IMR-90 (cell line): ENCODE data around the gene SLC25A33. TPM values are rescaled to one million over a fixed set of nuclear protein-coding genes. Genes with fewer than 3 reads are reported as not detected.

Source experiments
- ATAC-seq: fragments of 200-7000 bp; cut with Tn5 transposase; 2 replicates; pipeline ENCODE4 v1.9.1; 2020; ENCODE audit warnings: low read depth, mild to moderate bottlenecking, moderate library complexity
- BruUV-seq: library from RNA; stranded (reverse); fragments of 400-500 nt; replicated peaks from 2 replicates; lab custom pipeline; 2021; lab: Mats Ljungman, UMichigan
- CTCF ChIA-PET: fragments of 300-600 bp; formaldehyde crosslinking; extraction: SDS; loops from one replicate; lab custom pipeline; 2021; ENCODE audit warnings: antibody characterized with exemption; lab: Yijun Ruan, JAX
- POLR2A ChIA-PET: fragments of 300-600 bp; sonication (Branson Sonifier 250); formaldehyde crosslinking; loops from one replicate; lab custom pipeline; 2022; ENCODE audit warnings: antibody characterized with exemption; ENCODE audit not compliant: unreplicated experiment; lab: Charles Lee
- DNase-seq: peaks from one replicate; pipeline ENCODE4 v3.0.0; 2013
- H2AFZ ChIP-seq: replicated peaks from 2 replicates; pipeline ENCODE3; 2013; ENCODE audit warnings: low read length, mild to moderate bottlenecking; ENCODE audit not compliant: poor library complexity
- H2AK5ac ChIP-seq: 2 replicates; pipeline ENCODE4 v1.6.1; 2013; ENCODE audit warnings: low read depth, low read length, inconsistent platforms
- H2AK9ac ChIP-seq: replicated peaks from 2 replicates; pipeline ENCODE3; 2013; ENCODE audit warnings: mild to moderate bottlenecking, low read depth, low read length, moderate library complexity; ENCODE audit not compliant: poor library complexity
- H2BK120ac ChIP-seq: 2 replicates; pipeline ENCODE4 v1.6.1; 2013; ENCODE audit warnings: low read depth, low read length, inconsistent platforms
- H2BK15ac ChIP-seq: 3 replicates; pipeline ENCODE4 v1.6.1; 2013; ENCODE audit warnings: low read depth, low read length, inconsistent platforms
- H2BK20ac ChIP-seq: 2 replicates; pipeline ENCODE4 v1.6.1; 2013; ENCODE audit warnings: low read depth, mild to moderate bottlenecking, inconsistent platforms, low read length, moderate library complexity
- H2BK5ac ChIP-seq: 2 replicates; pipeline ENCODE4 v1.6.1; 2013; ENCODE audit warnings: mild to moderate bottlenecking, low read depth, low read length, inconsistent platforms; ENCODE audit not compliant: poor library complexity, severe bottlenecking
- H3K14ac ChIP-seq: replicated peaks from 2 replicates; pipeline ENCODE4 v1.6.1; 2013; ENCODE audit warnings: low read depth, low read length, inconsistent platforms
- H3K18ac ChIP-seq: 2 replicates; pipeline ENCODE4 v1.6.1; 2013; ENCODE audit warnings: low read depth, low read length, control low read depth
- H3K23ac ChIP-seq: 2 replicates; pipeline ENCODE4 v1.6.1; 2013; ENCODE audit warnings: low read depth, low read length, inconsistent platforms
- H3K27ac ChIP-seq: 2 replicates; pipeline ENCODE4 v1.5.1; 2013; ENCODE audit warnings: mild to moderate bottlenecking, control low read depth, low read length; ENCODE audit not compliant: insufficient read depth
- H3K27me3 ChIP-seq: 2 replicates; pipeline ENCODE4 v1.6.1; 2013; ENCODE audit warnings: low read length; ENCODE audit not compliant: control insufficient read depth, insufficient read depth
- H3K36me3 ChIP-seq: 2 replicates; pipeline ENCODE4 v1.6.1; 2013; ENCODE audit warnings: low read length, mixed read lengths; ENCODE audit not compliant: control insufficient read depth, insufficient read depth
- H3K4ac ChIP-seq: 2 replicates; pipeline ENCODE4 v1.6.1; 2013; ENCODE audit warnings: low read depth, low read length, inconsistent platforms
- H3K4me1 ChIP-seq: 2 replicates; pipeline ENCODE4 v1.6.1; 2013; ENCODE audit warnings: low read length, mixed read lengths; ENCODE audit not compliant: control insufficient read depth, insufficient read depth
- H3K4me2 ChIP-seq: 2 replicates; pipeline ENCODE4 v1.6.1; 2013; ENCODE audit warnings: low read depth, mild to moderate bottlenecking, control low read depth, low read length, moderate library complexity
- H3K4me3 ChIP-seq: 2 replicates; pipeline ENCODE4 v1.5.1; 2013; ENCODE audit warnings: low read depth, mild to moderate bottlenecking, control low read depth, low read length, moderate library complexity; ENCODE audit not compliant: insufficient read depth
- H3K56ac ChIP-seq: 2 replicates; pipeline ENCODE4 v1.6.1; 2013; ENCODE audit warnings: low read length, inconsistent platforms; ENCODE audit not compliant: insufficient read depth; ENCODE audit errors: extremely low read depth
- H3K79me1 ChIP-seq, 2 experiments: 2 replicates each; pipeline ENCODE4 v1.6.1; 2013; ENCODE audit warnings: low read length in 2 of 2, inconsistent platforms in 1 of 2, low read depth in 1 of 2
- H3K9ac ChIP-seq: 2 replicates; pipeline ENCODE4 v1.6.1; 2013; ENCODE audit warnings: low read depth, low read length, control low read depth
- H3K9me1 ChIP-seq: 2 replicates; pipeline ENCODE4 v1.6.1; 2013; ENCODE audit warnings: low read length, inconsistent platforms; ENCODE audit not compliant: insufficient read depth
- H3K9me3 ChIP-seq: 2 replicates; pipeline ENCODE4 v1.6.1; 2013; ENCODE audit warnings: low read length; ENCODE audit not compliant: control insufficient read depth, insufficient read depth
- H4K20me1 ChIP-seq: 2 replicates; pipeline ENCODE4 v1.6.1; 2013; ENCODE audit warnings: low read length, inconsistent platforms; ENCODE audit not compliant: insufficient read depth
- H4K5ac ChIP-seq: 2 replicates; pipeline ENCODE4 v1.6.1; 2013; ENCODE audit warnings: mild to moderate bottlenecking, low read depth, low read length, control low read depth
- H4K8ac ChIP-seq, 2 experiments: 2 replicates each; pipeline ENCODE4 v1.6.1; 2013; ENCODE audit warnings: low read depth in 2 of 2, low read length in 2 of 2, control low read depth in 1 of 2, inconsistent platforms in 1 of 2
- H4K91ac ChIP-seq: 2 replicates; pipeline ENCODE4 v1.6.1; 2013; ENCODE audit warnings: low read depth, low read length, inconsistent platforms; ENCODE audit not compliant: insufficient read depth
- CEBPB ChIP-seq: IDR thresholded peaks from 2 replicates; pipeline ENCODE4 v1.6.1; 2012; ENCODE audit warnings: low read depth, low read length, improper control_type of control experiment
- FOS ChIP-seq: fragments of 150-350 bp; IDR thresholded peaks from 2 replicates; pipeline ENCODE4 v1.6.1; 2016; ENCODE audit warnings: low read depth, low read length
- NFE2L2 ChIP-seq: fragments of 150-350 bp; IDR thresholded peaks from 2 replicates; pipeline ENCODE4 v1.6.1; 2016; ENCODE audit warnings: low read depth, mild to moderate bottlenecking, low read length
- POLR2A ChIP-seq: IDR thresholded peaks from 2 replicates; pipeline ENCODE4 v1.6.1; 2012; ENCODE audit warnings: mild to moderate bottlenecking, low read depth, low read length
- RCOR1 ChIP-seq: IDR thresholded peaks from 2 replicates; pipeline ENCODE4 v1.6.1; 2012; ENCODE audit warnings: mild to moderate bottlenecking, low read length, improper control_type of control experiment; ENCODE audit not compliant: insufficient replicate concordance
- RFX5 ChIP-seq: IDR thresholded peaks from 2 replicates; pipeline ENCODE4 v1.8.0; 2012; ENCODE audit warnings: low read depth, mild to moderate bottlenecking, low read length, moderate library complexity
- SMC3 ChIP-seq: fragments of 150-350 bp; IDR thresholded peaks from 2 replicates; pipeline ENCODE4 v1.6.1; 2016; ENCODE audit warnings: low read depth, mild to moderate bottlenecking, antibody characterized with exemption, low read length, moderate library complexity
- WGBS, 2 experiments: methylation state at CpG; one replicate each; pipeline versions ENCODE4 v1.1.5 to v1.1.7; 2013; ENCODE audit warnings: missing lambda C conversion rate in 2 of 2; ENCODE audit not compliant: insufficient read length in 1 of 2; ENCODE audit errors: extremely low coverage in 2 of 2; 5-methylcytosine and 5-hydroxymethylcytosine counted together
- dilution Hi-C: fragments of 300-500 bp; cut with HindIII; formaldehyde crosslinking; loops from one replicate; pipeline ENCODE4 v1.14.3; 2018; ENCODE audit warnings: low sequenced_read_pairs; ENCODE audit not compliant: unreplicated experiment
- in situ Hi-C: fragments of 300-500 bp; cut with MboI; formaldehyde crosslinking; loops from 3 replicates; pipeline ENCODE4 v1.14.3; 2019; ENCODE audit warnings: low sequenced_read_pairs, inconsistent platforms, mixed read lengths
- intact Hi-C: fragments of 100-400 bp; cut with micrococcal nuclease; formaldehyde crosslinking; loops from 2 replicates; pipeline ENCODE4 v1.10.0; 2022
- polyA plus RNA-seq, 3 experiments: library from polyadenylated mRNA; depleted of rRNA; stranded (reverse); fragments of >200 nt; gene quantifications; 2 replicates each; pipeline ENCODE4 v1.2.3, GENCODE V29; 2012; ENCODE audit warnings: low replicate concordance in 1 of 3
- total RNA-seq: library from RNA; depleted of rRNA; stranded (reverse); fragments of >200 nt; gene quantifications from 2 replicates; pipeline ENCODE4 v1.2.3, GENCODE V29; 2012
- TF ChIP-seq, protein P1 (sequence below): conservative IDR thresholded peaks from 2 replicates; pipeline ENCODE4 v1.5.1; 2012; ENCODE audit warnings: mild to moderate bottlenecking, low read depth, low read length, improper control_type of control experiment

SLC25A33 gene
- total and polyA plus RNA-seq, 2 of the 4 experiments (the other 2 are of a cell fraction) = 2.5 to 3.0 TPM

DNA sequence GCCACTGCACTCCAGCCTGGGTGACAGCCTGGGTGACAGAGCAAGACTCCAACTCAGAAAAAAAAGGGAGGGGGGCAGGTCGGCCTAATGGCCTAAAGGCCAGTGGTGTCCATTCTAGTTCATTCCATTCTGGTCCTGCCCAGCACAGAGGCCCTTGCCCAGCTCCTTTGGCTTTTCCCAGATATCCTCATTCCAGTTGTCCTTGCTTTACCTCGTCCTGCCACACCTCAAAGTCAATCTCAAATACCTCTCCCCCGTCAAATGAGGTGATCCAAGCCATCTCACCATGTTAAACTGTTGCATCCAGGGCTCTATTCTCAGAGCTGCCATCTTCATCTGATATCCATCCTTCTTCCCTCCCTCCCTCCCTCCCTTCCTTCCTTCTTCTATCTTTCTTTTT lies 92.3 kb downstream of the SLC25A33 start:
- H2BK5ac ChIP-seq = no peak overlapping the region
- no peak for DNase-seq
- no peak overlapping the region for H3K4me2 ChIP-seq
- POLR2A ChIA-PET = no interaction called here
- H2AFZ ChIP-seq = no peak overlapping the region
- BruUV-seq = no TSS peak
- no peak overlapping the region for H3K27ac ChIP-seq
- H3K9me3 ChIP-seq = peaks cover 3% of the 10 kb centered on the region; the same call in 1 of the 2 replicates
- H2BK120ac ChIP-seq = no peak overlapping the region
- intact Hi-C loops = no loop called here
- no peak overlapping the region for H4K5ac ChIP-seq
- H2AK5ac ChIP-seq = no peak overlapping the region
- no peak overlapping the region for H3K4ac ChIP-seq
- peaks cover 13% of the 10 kb centered on the region for H3K27me3 ChIP-seq
- H2BK20ac ChIP-seq = no peak overlapping the region
- TF ChIP-seq SMC3 = no peak
- no peak for TF ChIP-seq RCOR1
- no peak for TF ChIP-seq POLR2A
- TF ChIP-seq, protein P1, sequence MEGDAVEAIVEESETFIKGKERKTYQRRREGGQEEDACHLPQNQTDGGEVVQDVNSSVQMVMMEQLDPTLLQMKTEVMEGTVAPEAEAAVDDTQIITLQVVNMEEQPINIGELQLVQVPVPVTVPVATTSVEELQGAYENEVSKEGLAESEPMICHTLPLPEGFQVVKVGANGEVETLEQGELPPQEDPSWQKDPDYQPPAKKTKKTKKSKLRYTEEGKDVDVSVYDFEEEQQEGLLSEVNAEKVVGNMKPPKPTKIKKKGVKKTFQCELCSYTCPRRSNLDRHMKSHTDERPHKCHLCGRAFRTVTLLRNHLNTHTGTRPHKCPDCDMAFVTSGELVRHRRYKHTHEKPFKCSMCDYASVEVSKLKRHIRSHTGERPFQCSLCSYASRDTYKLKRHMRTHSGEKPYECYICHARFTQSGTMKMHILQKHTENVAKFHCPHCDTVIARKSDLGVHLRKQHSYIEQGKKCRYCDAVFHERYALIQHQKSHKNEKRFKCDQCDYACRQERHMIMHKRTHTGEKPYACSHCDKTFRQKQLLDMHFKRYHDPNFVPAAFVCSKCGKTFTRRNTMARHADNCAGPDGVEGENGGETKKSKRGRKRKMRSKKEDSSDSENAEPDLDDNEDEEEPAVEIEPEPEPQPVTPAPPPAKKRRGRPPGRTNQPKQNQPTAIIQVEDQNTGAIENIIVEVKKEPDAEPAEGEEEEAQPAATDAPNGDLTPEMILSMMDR = no peak
- no peak for TF ChIP-seq RFX5
- TF ChIP-seq FOS = no peak
- no peak for TF ChIP-seq NFE2L2
- TF ChIP-seq CEBPB = no peak
- H3K18ac ChIP-seq = no peak overlapping the region
- no peak overlapping the region for H3K4me3 ChIP-seq
- 34% methylated on average over 2 of the region's 3 CpGs; no CpG with 5 or more reads in 1 of the 2 experiments for WGBS, 2 experiments
- H3K36me3 ChIP-seq = no peaks in the 10 kb centered on the region
- no peak overlapping the region for H3K56ac ChIP-seq
- no peak for ATAC-seq
- H4K8ac ChIP-seq = no peak overlapping the region
- CTCF ChIA-PET = interaction anchor here (0.7 kb wide), 1 partner anchor 15 kb away, joined by 3 read pairs; no protein-coding TSS in a partner anchor
- H4K20me1 ChIP-seq = no peaks in the 10 kb centered on the region
- dilution Hi-C loops = no loop called here
- in situ Hi-C loops = loop anchor here (5.0 kb wide), 1 partner anchor 236 kb away; no protein-coding TSS in a partner anchor
- no peak overlapping the region for H3K14ac ChIP-seq
- no peak overlapping the region for H2AK9ac ChIP-seq
- H3K23ac ChIP-seq = no peak overlapping the region
- H2BK15ac ChIP-seq = no peak overlapping the region
- no peak overlapping the region for H3K9ac ChIP-seq
- H4K91ac ChIP-seq = no peak overlapping the region
- no peaks in the 10 kb centered on the region for H3K79me1 ChIP-seq
- no peaks in the 10 kb centered on the region for H3K9me1 ChIP-seq
- no peaks in the 10 kb centered on the region for H3K4me1 ChIP-seq
